ENCODE data around the gene SOX15.
"Not testable (repeated sequence)": the region's sequence is repeated elsewhere in the genome, so short reads cannot be mapped to it uniquely, and the experiment has no call there.

SOX15 gene

DNA sequence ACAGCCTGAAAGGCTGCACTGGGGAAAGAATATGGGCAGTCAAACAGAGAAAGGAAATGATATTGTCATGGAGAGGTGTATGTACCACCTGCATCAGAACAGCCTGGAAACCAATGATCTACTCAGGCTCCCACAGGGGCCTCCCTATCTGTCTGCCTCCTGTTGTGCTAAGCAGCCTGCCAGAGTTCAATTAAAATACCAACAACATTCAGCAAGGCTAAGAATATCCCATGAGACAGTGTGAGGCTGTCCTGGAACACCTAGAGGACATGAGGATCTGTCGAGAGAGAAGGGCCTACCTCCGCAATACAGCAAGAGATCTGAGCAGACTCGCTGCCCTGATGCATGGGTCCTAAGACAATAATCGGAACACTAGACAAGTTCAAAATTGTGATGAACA is 16.4 kb upstream of the SOX15 start:
- no peak for DNase-seq

- DNase-seq, result not testable (repeated sequence)
These were observed 7.7 kb upstream of the SOX15 start for GRCh38 chr17:7597561-7597960.

DNA sequence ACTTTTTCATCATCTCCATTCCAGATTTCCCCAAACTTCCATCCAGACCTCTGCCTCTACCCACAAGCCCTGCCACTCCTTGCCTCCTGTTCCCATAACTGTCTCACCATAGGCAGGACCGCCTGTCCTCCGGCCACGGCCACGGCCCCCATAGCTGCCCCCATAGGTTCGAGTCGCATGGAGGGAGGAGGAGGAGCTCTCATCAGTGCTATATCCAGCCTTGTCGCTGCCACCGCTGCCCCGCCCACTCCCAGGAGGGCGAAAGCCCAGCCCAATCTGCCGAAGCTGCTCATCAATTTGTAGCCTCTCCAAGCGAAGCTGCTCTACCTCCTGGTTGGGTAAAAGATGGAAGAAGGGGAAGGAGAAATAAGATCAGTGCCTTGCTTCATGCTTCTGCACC is 3.4 kb upstream of the SOX15 start:
- DNase-seq, result no peak

GRCh38 chr17:7592422-7593021 is 2.6 kb upstream of the SOX15 start:
- DNase-seq, result no peak

DNA sequence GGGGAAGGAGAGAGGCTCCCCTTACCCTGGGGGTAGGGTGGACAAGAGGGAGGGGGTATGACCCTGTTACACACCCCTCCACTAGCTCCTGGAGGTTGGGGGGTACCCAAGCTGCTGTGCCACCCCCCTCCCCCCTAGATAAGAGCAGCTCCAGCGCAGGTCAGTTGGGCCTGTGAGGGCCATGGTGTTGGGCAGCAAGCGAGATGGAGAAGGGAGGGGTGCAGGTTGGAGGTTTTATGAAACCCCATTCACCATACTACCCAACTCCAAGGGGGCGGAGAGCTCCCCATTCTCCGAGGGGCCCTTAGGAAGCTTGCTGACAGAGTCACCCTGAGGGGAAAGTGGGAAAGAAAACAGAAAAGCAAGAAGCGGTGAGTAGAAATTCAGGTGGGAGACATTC is 1.7 kb upstream of the SOX15 start:
- DNase-seq, result no peak

GRCh38 chr17:7590743-7591142 is 849 bp upstream of the SOX15 start:
- DNase-seq, result no peak

DNA sequence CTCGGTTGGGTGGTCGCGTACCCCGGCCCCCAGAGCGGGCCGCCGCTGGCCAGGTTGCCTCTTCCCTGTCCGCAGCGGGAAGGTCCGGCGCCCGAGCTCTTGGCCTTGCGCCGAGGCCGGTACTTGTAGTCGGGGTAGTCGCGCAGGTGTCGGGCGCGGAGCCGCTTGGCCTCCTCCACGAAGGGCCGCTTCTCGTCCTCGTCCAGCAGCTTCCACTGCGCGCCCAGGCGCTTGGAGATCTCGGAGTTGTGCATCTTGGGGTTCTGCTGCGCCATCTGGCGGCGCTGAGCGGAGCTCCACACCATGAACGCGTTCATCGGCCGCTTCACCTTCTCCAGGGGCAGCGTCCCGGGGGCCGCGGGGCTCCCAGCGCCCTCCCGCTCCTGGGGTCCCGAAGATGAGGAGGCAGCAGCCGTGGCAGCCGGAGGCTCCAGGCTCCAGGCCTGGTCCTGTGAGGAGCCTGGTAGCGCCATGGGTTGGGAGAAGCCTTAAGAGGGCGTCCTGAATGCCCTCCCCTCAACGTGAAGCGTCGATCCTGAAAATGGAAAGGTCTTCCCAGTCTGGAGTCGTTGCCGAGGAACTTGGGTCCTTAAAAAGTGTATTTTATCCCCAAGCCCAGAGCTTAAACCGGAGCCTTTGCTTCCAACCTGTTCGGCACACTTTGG is 558 bp downstream of the SOX15 start:
- peak; percentile 66 for DNase-seq

DNA sequence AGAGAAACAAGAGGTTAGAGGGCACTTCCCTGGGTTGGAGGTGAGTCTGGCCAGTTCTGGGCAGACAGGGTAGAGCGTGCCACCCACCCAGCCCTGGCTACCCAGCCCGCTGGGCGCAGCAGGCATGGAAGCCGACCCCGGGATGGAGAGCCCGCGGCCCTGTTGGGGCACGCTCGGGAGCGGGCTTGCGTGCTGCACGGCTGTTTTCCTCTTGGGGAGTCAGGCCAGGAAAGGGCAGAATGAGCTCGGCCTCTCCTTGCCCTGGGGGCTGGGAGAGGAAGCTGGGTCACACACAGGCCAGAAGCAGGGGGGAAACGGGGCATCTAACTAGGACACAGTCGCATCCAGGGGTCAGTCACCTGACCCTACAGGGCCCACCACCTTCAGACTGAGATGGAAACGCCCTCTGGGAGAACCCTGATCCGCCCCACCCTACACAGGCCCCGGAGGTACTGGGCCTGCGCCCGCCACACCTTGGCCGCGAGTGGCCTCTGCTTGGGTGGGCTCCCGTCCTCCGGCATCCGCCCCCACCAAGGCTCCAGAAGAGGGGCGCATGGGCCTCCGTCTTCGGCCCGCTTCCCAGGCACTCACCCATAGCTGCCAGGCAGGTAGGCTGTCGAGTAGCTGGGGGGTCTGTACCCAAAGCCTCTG is 1.2 kb downstream of the SOX15 start:
- no peak for DNase-seq

DNA sequence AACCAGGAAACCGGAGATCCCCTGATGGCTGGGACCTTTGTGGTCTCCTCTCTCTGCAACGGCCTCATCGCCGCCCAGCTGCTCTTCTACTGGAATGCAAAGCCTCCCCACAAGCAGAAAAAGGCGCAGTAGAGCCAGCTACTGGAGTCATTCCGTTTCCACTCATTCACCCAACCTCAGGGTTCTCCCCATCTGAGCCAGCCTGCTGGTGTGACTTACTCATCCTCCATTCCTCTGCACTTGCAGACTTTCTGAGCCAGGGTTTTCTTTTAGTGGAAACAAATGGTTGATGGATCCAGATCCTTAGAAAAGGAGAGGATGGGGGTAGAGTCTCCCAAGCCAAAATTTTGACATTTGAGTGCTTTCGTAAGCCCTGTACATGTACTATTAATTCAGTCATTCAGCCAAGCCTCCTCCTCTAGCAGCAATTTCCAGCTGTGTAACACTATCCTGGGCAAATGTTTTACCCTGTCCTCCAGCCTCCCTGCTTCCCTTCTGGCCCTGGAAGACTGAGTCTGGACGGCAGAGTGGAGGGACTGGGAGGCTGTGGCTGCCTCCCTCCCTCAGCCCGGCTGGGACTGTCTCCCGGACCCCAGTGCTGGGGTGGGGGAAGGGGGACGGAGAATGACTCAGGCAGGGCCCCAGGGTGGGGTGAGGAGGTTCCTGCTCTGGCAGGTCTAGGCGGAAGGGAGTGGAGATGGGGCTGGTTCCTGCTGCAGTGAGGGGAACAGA is 2.3 kb downstream of the SOX15 start:
- DNase-seq, result no peak

- no peak for DNase-seq
These were observed 3.0 kb downstream of the SOX15 start for GRCh38 chr17:7586673-7587419.

- peak; percentile 95 for DNase-seq
These were observed 6.4 kb downstream of the SOX15 start, which contains the start of gene MPDU1 for GRCh38 chr17:7583253-7584109. TSS of gene MPDU1 (plus strand) at chr17:7583852. CDS start at chr17:7583863, 11 bp downstream.

DNA sequence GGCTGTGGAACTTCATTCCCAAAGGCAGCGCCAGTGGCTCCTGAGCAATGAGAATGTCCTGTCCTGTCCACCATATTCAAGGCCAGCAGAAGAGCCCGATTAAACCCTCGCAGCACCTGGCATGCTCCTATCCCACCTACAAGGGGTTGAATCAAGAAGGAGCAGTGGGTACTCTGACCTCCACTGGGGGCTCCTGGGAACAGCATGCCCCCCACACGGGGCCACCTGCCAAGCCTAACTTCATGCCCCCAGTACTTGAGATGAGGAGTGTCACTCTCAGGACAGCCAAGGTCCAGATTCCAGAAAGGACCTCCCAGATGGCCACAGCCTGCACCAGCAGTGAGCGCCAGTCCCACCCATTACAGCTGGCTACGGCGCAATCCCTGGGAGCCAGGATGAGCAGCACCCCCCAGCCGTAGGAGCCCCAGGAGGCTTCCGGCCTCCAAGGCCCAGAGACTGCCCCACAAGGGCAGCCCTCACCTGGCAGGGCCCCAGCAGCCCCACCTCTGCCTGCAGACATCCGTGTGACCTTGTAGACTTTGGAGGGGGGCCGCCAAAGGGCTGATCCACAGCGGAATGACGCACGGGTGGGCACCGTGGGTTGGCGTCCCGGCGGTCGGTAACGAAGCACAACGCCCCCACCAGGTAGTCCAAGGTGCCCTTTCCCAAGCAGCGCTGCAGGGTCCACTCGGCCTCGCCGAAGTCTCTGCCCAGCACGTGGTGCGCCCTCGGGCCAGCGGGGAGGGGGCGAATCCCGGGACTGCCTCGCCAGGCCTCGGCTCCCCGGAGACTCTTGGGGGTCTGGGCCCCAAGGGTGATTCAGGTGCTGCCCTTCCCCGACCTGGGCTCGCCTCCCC is 7.3 kb downstream of the SOX15 start:
- DNase-seq, result no peak

GRCh38 chr17:7580604-7581575 is 9.0 kb downstream of the SOX15 start:
- DNase-seq, result no peak

GRCh38 chr17:7579834-7580603 is 9.9 kb downstream of the SOX15 start:
- DNase-seq, result no peak

- DNase-seq, result peak; percentile 64
These were observed 10.7 kb downstream of the SOX15 start, which contains the start of gene CD68 for GRCh38 chr17:7579001-7579833. TSS of gene CD68 (plus strand) at chr17:7579638. CDS start at chr17:7579678, 40 bp downstream.

DNA sequence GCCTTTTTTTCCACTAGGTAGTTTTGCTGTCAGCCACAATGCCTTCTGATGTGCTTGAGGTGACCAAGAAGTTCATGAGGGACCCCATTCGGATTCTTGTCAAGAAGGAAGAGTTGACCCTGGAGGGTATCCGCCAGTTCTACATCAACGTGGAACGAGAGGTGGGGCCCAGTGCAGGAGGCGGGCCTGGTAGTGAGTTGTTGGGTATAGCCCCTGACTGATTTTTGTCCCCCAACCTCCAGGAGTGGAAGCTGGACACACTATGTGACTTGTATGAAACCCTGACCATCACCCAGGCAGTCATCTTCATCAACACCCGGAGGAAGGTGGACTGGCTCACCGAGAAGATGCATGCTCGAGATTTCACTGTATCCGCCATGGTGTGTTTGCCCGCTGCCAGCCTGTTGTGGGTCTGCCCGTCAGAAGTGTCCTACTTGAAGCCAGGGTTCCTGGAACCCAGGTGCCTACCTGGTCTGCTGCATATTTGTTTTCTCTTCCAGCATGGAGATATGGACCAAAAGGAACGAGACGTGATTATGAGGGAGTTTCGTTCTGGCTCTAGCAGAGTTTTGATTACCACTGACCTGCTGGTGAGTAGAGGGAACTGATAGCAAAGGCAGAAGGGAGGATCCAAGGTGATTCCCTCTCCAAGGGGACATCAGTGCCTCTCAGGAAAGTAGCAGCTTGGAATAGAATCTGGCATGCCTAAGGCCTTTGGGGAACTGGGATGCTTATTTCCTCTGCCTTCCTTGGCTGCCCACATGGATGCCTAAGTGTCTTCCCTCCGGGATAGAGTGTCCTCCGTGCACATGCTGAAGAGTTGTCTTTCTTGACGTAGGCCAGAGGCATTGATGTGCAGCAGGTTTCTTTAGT is 12.3 kb downstream of the SOX15 start:
- no peak for DNase-seq

Data from activated CD4-positive, CD25-positive, alpha-beta regulatory T cell treated with anti-CD3 and anti-CD28 coated beads, Interleukin-2, amount 50 U/mL, for 72 hours (primary cell).